CD14-positive monocyte (primary cell): Measurements from ENCODE around the gene HPRT1. TPM values are rescaled to one million over a fixed set of nuclear protein-coding genes. Genes with fewer than 3 reads are reported as not detected.

ENCODE experiments used
- DNase-seq, 3 donors: peaks; one replicate each; pipeline ENCODE4 v3.0.0-alpha.2; 2011 to 2022
- H2AFZ ChIP-seq: 2 replicates; pipeline ENCODE4 v1.6.0; 2012; ENCODE audit warnings: mild to moderate bottlenecking, low read depth, low read length, inconsistent platforms; ENCODE audit not compliant: insufficient read depth, poor library complexity, severe bottlenecking
- H3K27ac ChIP-seq, 2 donors: 1 replicate in 1 of 2; 2 replicates in 1 of 2; pipeline ENCODE4 v1.5.1; 2012 to 2013; ENCODE audit warnings: low read length in 2 of 2, control low read depth in 1 of 2, inconsistent platforms in 1 of 2, low read depth in 1 of 2, mild to moderate bottlenecking in 1 of 2
- H3K27me3 ChIP-seq, 2 donors: one replicate each; pipeline versions ENCODE4 v1.6.0 to v1.6.1; 2011 to 2013; ENCODE audit warnings: low read length in 2 of 2; ENCODE audit not compliant: control insufficient read depth in 2 of 2, insufficient read depth in 2 of 2
- H3K36me3 ChIP-seq, 2 donors: replicated peaks in 1 of 2; 1 replicate in 1 of 2; 2 replicates in 1 of 2; pipeline versions ENCODE4 v1.5.1 to v1.6.1; 2012 to 2013; ENCODE audit warnings: low read length in 2 of 2, control low read depth in 1 of 2, inconsistent platforms in 1 of 2, mild to moderate bottlenecking in 1 of 2; ENCODE audit not compliant: insufficient read depth in 2 of 2, control insufficient read depth in 1 of 2
- H3K4me1 ChIP-seq, 2 donors: 1 replicate in 1 of 2; 2 replicates in 1 of 2; pipeline versions ENCODE4 v1.5.1 to v1.6.1; 2012 to 2013; ENCODE audit warnings: low read length in 2 of 2, control low read depth in 1 of 2, inconsistent platforms in 1 of 2, mild to moderate bottlenecking in 1 of 2, moderate library complexity in 1 of 2; ENCODE audit not compliant: insufficient read depth in 2 of 2, control insufficient read depth in 1 of 2
- H3K4me2 ChIP-seq: replicated peaks from 2 replicates; pipeline ENCODE3; 2012; ENCODE audit warnings: low read length, moderate library complexity, mild to moderate bottlenecking; ENCODE audit not compliant: poor library complexity, severe bottlenecking; ENCODE audit errors: extremely low read depth
- H3K4me3 ChIP-seq, 3 experiments: fragments of 200-600 bp in 1 of 3; sonication (generic) in 1 of 3; replicated peaks in 1 of 3; 1 replicate in 2 of 3; 2 replicates in 1 of 3; pipeline ENCODE4 v1.5.1; 2011 to 2013; ENCODE audit warnings: low read length in 3 of 3, mild to moderate bottlenecking in 3 of 3, control low read depth in 2 of 3, low read depth in 2 of 3, inconsistent platforms in 1 of 3, moderate library complexity in 1 of 3
- H3K79me2 ChIP-seq: 2 replicates; pipeline ENCODE4 v1.6.0; 2012; ENCODE audit warnings: mild to moderate bottlenecking, control low read depth, inconsistent platforms, low read length, moderate library complexity; ENCODE audit not compliant: insufficient read depth
- H3K9ac ChIP-seq: 2 replicates; pipeline ENCODE4 v1.6.0; 2017; ENCODE audit warnings: low read length, mild to moderate bottlenecking; ENCODE audit not compliant: insufficient read depth, poor library complexity, severe bottlenecking
- H3K9me3 ChIP-seq, 2 donors: replicated peaks in 1 of 2; 1 replicate in 1 of 2; 2 replicates in 1 of 2; pipeline versions ENCODE4 v1.5.1 to v1.6.1; 2012 to 2013; ENCODE audit warnings: low read length in 2 of 2, control low read depth in 1 of 2; ENCODE audit not compliant: control insufficient read depth in 1 of 2, insufficient read depth in 1 of 2
- H4K20me1 ChIP-seq: 2 replicates; pipeline ENCODE4 v1.6.0; 2012; ENCODE audit warnings: mild to moderate bottlenecking, low read length, control low read depth, moderate library complexity; ENCODE audit not compliant: insufficient read depth
- H3K27ac Mint-ChIP-seq, 7 donors: one replicate each; pipeline ENCODE4 v1.8.0; 2020; ENCODE audit warnings: mild to moderate bottlenecking in 7 of 7, mixed read lengths in 7 of 7, moderate library complexity in 6 of 7, inconsistent platforms in 2 of 7
- H3K27me3 Mint-ChIP-seq, 3 donors: one replicate each; pipeline ENCODE4 v1.8.0; 2021 to 2022; ENCODE audit warnings: low read depth in 3 of 3, mild to moderate bottlenecking in 3 of 3, mixed read lengths in 3 of 3, moderate library complexity in 3 of 3, inconsistent platforms in 1 of 3
- H3K36me3 Mint-ChIP-seq, 2 donors: one replicate each; pipeline ENCODE4 v1.8.0; 2020; ENCODE audit warnings: mixed read lengths in 2 of 2, inconsistent platforms in 1 of 2, mild to moderate bottlenecking in 1 of 2
- H3K4me1 Mint-ChIP-seq: one replicate; pipeline ENCODE4 v1.8.0; 2020; ENCODE audit warnings: mild to moderate bottlenecking, mixed read lengths
- H3K4me3 Mint-ChIP-seq, 2 donors: one replicate each; pipeline ENCODE4 v1.8.0; 2020; ENCODE audit warnings: mild to moderate bottlenecking in 2 of 2, mixed read lengths in 2 of 2, moderate library complexity in 1 of 2
- H3K9me3 Mint-ChIP-seq, 7 donors: one replicate each; pipeline ENCODE4 v1.8.0; 2020 to 2022; ENCODE audit warnings: mixed read lengths in 7 of 7, mild to moderate bottlenecking in 6 of 7, moderate library complexity in 6 of 7, inconsistent platforms in 2 of 7
- WGBS: methylation state at CpG from one replicate; pipeline ENCODE4 v1.1.5; 2013; ENCODE audit warnings: missing lambda C conversion rate; ENCODE audit not compliant: insufficient coverage; 5-methylcytosine and 5-hydroxymethylcytosine counted together
- intact Hi-C, 2 donors: fragments of 100-400 bp; cut with micrococcal nuclease; formaldehyde crosslinking; loops; one replicate each; pipeline versions ENCODE4 v1.15.0 to v1.15.1; 2023
- polyA plus RNA-seq, 3 donors: library from polyadenylated mRNA; depleted of rRNA in 1 of 3; unstranded in 2 of 3; stranded (reverse) in 1 of 3; fragments of 300-500 nt in 2 of 3; fragments of >200 nt in 1 of 3; fragmentation: Illumina TruSeq in 2 of 3; gene quantifications; 1 replicate in 2 of 3; 2 replicates in 1 of 3; pipeline ENCODE4 v1.2.3, GENCODE V29; 2012 to 2021
- TF ChIP-seq, protein P1 (sequence below): fragments of 200-600 bp; IDR thresholded peaks from one replicate; pipeline ENCODE4 v1.8.0; 2022; ENCODE audit warnings: antibody characterized with exemption, mild to moderate bottlenecking

The HPRT1 gene
- polyA plus RNA-seq, 3 donors: 13.0 to 56.4 (median 54.5) TPM

GRCh38 chrX:134543288-134543687, 83.3 kb downstream of the HPRT1 start:
- no peaks in the 10 kb centered on the region for H3K79me2 ChIP-seq
- no peak overlapping the region for H3K4me3 ChIP-seq
- Mint-ChIP-seq H3K4me3 (no peak overlapping the region), H3K9me3 (peaks cover 0 to 15% (median 0%) of the 10 kb centered on the region in 7 donors), H3K27me3 (peaks cover 6 to 33% (median 30%) of the 10 kb centered on the region in 3 donors), H3K36me3 (peaks cover 4% of the 10 kb centered on the region in 2 donors), H3K4me1 (peaks cover 33% of the 10 kb centered on the region), H3K27ac (no peak overlapping the region)
- H3K4me1 ChIP-seq: peaks cover 10 to 13% of the 10 kb centered on the region in 2 donors
- TF ChIP-seq, protein P1, sequence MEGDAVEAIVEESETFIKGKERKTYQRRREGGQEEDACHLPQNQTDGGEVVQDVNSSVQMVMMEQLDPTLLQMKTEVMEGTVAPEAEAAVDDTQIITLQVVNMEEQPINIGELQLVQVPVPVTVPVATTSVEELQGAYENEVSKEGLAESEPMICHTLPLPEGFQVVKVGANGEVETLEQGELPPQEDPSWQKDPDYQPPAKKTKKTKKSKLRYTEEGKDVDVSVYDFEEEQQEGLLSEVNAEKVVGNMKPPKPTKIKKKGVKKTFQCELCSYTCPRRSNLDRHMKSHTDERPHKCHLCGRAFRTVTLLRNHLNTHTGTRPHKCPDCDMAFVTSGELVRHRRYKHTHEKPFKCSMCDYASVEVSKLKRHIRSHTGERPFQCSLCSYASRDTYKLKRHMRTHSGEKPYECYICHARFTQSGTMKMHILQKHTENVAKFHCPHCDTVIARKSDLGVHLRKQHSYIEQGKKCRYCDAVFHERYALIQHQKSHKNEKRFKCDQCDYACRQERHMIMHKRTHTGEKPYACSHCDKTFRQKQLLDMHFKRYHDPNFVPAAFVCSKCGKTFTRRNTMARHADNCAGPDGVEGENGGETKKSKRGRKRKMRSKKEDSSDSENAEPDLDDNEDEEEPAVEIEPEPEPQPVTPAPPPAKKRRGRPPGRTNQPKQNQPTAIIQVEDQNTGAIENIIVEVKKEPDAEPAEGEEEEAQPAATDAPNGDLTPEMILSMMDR: no peak
- WGBS: no CpG with 5 or more reads among the region's 3 CpGs
- peaks cover 8 to 43% of the 10 kb centered on the region in 2 donors for H3K27me3 ChIP-seq
- no peak overlapping the region for H3K4me2 ChIP-seq
- intact Hi-C loops: no loop called here
- H2AFZ ChIP-seq: no peak overlapping the region
- DNase-seq: no peak
- peaks cover 0 to 4% of the 10 kb centered on the region in 2 donors for H3K9me3 ChIP-seq
- H3K27ac ChIP-seq: no peak overlapping the region
- no peak overlapping the region for H3K9ac ChIP-seq
- H4K20me1 ChIP-seq: no peaks in the 10 kb centered on the region
- no peaks in the 10 kb centered on the region for H3K36me3 ChIP-seq

GRCh38 chrX:134544135-134544512, 84.2 kb downstream of the HPRT1 start:
- H3K9ac ChIP-seq: no peak overlapping the region
- H3K9me3 Mint-ChIP-seq: peaks cover 0 to 23% (median 4%) of the 10 kb centered on the region in 7 donors
- TF ChIP-seq, protein P1: no peak
- no peak overlapping the region for H3K27ac Mint-ChIP-seq
- peaks cover 6 to 38% (median 38%) of the 10 kb centered on the region in 3 donors for H3K27me3 Mint-ChIP-seq
- peaks cover 0 to 7% of the 10 kb centered on the region in 2 donors for H3K9me3 ChIP-seq
- peak overlapping the region in 1 of 2 donors; percentile 83 for H3K4me3 Mint-ChIP-seq
- intact Hi-C loops: no loop called here
- no CpG with 5 or more reads among the region's 6 CpGs for WGBS
- no peak overlapping the region for H3K27ac ChIP-seq
- peak overlapping the region; percentile 50 for H3K4me2 ChIP-seq
- peaks cover 4% of the 10 kb centered on the region in 2 donors for H3K36me3 Mint-ChIP-seq
- no peaks in the 10 kb centered on the region for H3K36me3 ChIP-seq
- DNase-seq: no peak
- H3K79me2 ChIP-seq: no peaks in the 10 kb centered on the region
- H3K4me3 ChIP-seq: no peak overlapping the region
- peaks cover 41% of the 10 kb centered on the region for H3K4me1 Mint-ChIP-seq
- H3K27me3 ChIP-seq: peaks cover 13 to 46% of the 10 kb centered on the region in 2 donors
- no peaks in the 10 kb centered on the region for H4K20me1 ChIP-seq
- H2AFZ ChIP-seq: no peak overlapping the region
- H3K4me1 ChIP-seq: peaks cover 18 to 19% of the 10 kb centered on the region in 2 donors
